NT2/D1 (cell line): ENCODE results near the gene IER5.
A peak's percentile ranks its signal among the peaks of the same experiment; 100 is the strongest.

ENCODE experiments used
- DNase-seq: peaks from one replicate; pipeline ENCODE4 v3.0.0-alpha.2; 2011; ENCODE audit warnings: low read depth, low spot score
- H3K27me3 ChIP-seq: 2 replicates; pipeline ENCODE4 v1.6.0; 2011; ENCODE audit warnings: mild to moderate bottlenecking; ENCODE audit not compliant: insufficient read length, insufficient read depth
- H3K36me3 ChIP-seq: 2 replicates; pipeline ENCODE4 v1.6.1; 2011; ENCODE audit warnings: mild to moderate bottlenecking, low read length, mixed read lengths; ENCODE audit not compliant: insufficient read depth, insufficient read length
- H3K4me1 ChIP-seq: 2 replicates; pipeline ENCODE4 v1.5.1; 2011; ENCODE audit not compliant: insufficient read depth, insufficient read length
- H3K4me3 ChIP-seq: 2 replicates; pipeline ENCODE4 v1.5.1; 2011; ENCODE audit warnings: low read depth; ENCODE audit not compliant: insufficient read length
- H3K9ac ChIP-seq: 2 replicates; pipeline ENCODE4 v1.6.0; 2011; ENCODE audit warnings: low read depth; ENCODE audit not compliant: insufficient read length
- H3K9me3 ChIP-seq: 2 replicates; pipeline ENCODE4 v1.5.1; 2011; ENCODE audit warnings: mild to moderate bottlenecking, low read length; ENCODE audit not compliant: insufficient read depth
- SUZ12 ChIP-seq: IDR thresholded peaks from 2 replicates; pipeline ENCODE4 v1.6.1; 2011; ENCODE audit not compliant: insufficient read length, insufficient read depth; ENCODE audit errors: extremely low read depth
- YY1 ChIP-seq: IDR thresholded peaks from 2 replicates; pipeline ENCODE4 v1.6.1; 2011; ENCODE audit not compliant: insufficient read length, insufficient read depth
- ZNF274 ChIP-seq: IDR thresholded peaks from 2 replicates; pipeline ENCODE4 v1.6.1; 2011; ENCODE audit warnings: mild to moderate bottlenecking, low read depth, low read length

Gene IER5

DNA sequence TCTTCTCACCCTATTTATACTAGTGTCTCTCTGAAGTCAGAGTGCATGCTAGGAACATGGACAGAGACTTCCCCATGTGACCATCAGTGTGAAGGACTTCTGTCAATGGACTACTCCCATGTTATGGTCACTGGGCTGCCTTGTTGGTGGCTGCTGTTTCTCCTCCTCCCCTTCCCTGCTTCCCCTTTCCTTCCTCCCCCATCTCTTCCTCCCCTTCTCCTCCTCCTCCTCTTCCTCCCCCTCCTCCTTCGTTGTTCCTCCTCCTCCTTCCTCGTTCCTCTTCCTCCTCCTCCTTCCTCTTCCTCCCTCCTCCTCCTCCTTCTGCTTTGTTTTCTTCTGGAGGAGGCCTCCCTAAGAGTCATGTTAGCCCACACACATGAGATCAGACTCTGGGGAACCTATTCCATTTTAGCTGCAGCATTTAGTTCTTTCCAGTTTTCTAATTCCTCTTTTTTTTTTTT is 35.8 kb downstream of the IER5 start:
- Histone ChIP-seq H3K27me3 (no peaks in the 10 kb centered on the region), H3K4me3 (no peak overlapping the region), H3K9ac (no peak overlapping the region), H3K4me1 (peaks cover 28% of the 10 kb centered on the region), H3K9me3 (no peaks in the 10 kb centered on the region), H3K36me3 (no peaks in the 10 kb centered on the region)
- DNase-seq: no peak
- TF ChIP-seq YY1: no peak
- TF ChIP-seq SUZ12: no peak
- no peak for TF ChIP-seq ZNF274

DNA sequence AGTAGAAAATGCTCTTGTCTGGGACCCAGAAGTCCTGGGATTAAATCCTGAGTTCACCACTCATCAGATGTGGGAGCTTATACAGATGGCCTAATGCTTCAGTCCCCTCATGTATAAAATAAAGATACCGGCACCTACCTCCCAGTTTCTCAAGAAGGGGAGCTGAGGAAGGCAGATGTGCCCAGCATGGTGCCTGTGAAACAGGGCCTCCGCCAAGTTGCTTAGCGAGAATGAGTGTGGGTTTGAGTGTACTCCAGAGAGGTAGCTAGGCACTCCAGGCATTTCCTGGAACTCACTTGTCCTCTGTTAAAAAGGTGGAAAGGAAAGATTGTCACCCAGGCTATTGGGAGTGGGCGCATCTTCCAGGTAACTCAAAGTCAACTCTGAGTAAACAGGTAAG is 37.8 kb downstream of the IER5 start:
- no peak for DNase-seq

GRCh38 chr1:181126871-181127587 is 38.5 kb downstream of the IER5 start:
- no peak overlapping the region for H3K9ac ChIP-seq
- peaks cover 35% of the 10 kb centered on the region for H3K4me1 ChIP-seq
- no peaks in the 10 kb centered on the region for H3K9me3 ChIP-seq
- H3K27me3 ChIP-seq: no peaks in the 10 kb centered on the region
- TF ChIP-seq ZNF274: no peak
- no peak for TF ChIP-seq YY1
- TF ChIP-seq SUZ12: no peak
- H3K36me3 ChIP-seq: no peaks in the 10 kb centered on the region
- H3K4me3 ChIP-seq: no peak overlapping the region
- no peak for DNase-seq

More for the DNA sequence above, 37.8 kb downstream of the IER5 start:
- no peak for TF ChIP-seq ZNF274
- no peak for TF ChIP-seq SUZ12
- TF ChIP-seq YY1: no peak
- Histone ChIP-seq H3K27me3 (no peaks in the 10 kb centered on the region), H3K4me1 (peaks cover 33% of the 10 kb centered on the region), H3K36me3 (no peaks in the 10 kb centered on the region), H3K9me3 (no peaks in the 10 kb centered on the region), H3K4me3 (no peak overlapping the region), H3K9ac (no peak overlapping the region)

DNA sequence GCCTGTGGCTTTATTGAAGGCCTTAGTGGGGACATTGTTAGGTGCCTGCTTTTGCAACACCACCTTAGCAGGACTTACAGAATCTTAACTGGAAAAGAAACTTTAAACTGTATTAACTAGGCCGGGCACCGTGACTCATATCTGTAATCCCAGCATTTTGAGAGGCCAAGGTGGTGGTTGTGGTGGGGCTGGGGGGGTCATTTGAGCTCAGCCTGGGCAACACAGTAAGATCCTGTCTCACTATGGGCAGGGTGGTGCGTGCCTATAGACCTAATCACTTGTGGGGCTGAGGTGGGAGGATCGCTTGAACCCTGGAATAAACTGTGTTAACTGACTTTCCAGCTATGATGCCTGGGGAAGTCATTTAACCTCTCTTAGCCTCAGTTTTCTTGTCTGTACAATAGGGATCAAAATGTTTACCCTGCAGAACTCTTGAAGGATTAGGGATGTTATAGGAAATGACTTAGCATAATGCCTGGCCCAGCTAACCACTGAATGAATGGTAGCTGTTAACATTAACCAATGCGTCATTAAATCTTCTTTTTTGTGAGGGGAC is 39.5 kb downstream of the IER5 start:
- TF ChIP-seq ZNF274 (no peak), SUZ12 (no peak), YY1 (no peak)
- Histone ChIP-seq H3K4me3 (no peak overlapping the region), H3K4me1 (peaks cover 35% of the 10 kb centered on the region), H3K9ac (no peak overlapping the region), H3K27me3 (no peaks in the 10 kb centered on the region), H3K36me3 (no peaks in the 10 kb centered on the region), H3K9me3 (no peaks in the 10 kb centered on the region)
- no peak for DNase-seq

GRCh38 chr1:181128592-181129497 is 40.3 kb downstream of the IER5 start:
- no peaks in the 10 kb centered on the region for H3K36me3 ChIP-seq
- no peaks in the 10 kb centered on the region for H3K27me3 ChIP-seq
- H3K4me3 ChIP-seq: no peak overlapping the region
- peaks cover 40% of the 10 kb centered on the region for H3K4me1 ChIP-seq
- H3K9me3 ChIP-seq: no peaks in the 10 kb centered on the region
- TF ChIP-seq YY1: no peak
- H3K9ac ChIP-seq: peak overlapping the region; percentile 59
- no peak for DNase-seq

DNA sequence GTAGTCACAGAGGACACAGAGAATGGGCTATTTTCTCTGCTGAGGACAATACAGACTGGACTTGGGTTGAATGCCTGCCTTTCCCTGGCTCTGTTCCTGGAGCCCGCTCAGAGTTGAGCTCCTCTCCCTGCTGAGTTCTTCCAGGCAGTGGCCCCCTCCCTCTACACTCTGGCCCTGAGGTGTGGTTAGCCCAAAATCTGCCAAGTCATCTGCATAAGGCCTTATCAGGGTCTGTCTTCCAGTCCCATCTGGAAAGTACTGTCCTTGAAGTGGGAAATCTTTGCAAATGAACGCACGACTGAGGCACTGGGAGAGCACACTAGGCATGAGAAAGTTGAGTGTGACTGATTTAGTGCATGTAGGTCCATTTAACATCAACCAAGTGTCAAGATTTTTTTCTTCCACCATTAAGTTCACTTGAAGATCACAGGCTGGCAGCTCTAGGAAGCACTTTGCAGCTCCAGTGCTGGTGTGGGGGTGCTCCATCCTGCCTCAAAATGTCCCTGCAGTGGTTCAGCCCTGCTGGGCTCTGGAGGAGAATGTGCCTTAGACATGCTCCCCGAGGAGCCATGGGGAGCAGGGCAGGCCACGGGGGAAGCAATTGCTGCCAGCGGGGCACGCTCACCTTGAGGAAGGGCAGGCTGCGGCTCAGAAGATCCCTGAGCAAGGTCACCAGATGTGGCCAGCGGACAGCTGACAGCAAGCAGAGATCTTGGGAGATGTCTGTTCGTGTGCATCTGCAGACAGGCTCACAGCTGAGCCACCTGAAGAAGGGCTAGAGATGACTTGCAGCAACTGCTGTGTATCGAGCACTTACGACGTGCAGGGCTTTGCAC is 41.5 kb downstream of the IER5 start:
- H3K9ac ChIP-seq: peak overlapping the region; percentile 7
- no peaks in the 10 kb centered on the region for H3K36me3 ChIP-seq
- no peak overlapping the region for H3K4me3 ChIP-seq
- H3K4me1 ChIP-seq: peaks cover 44% of the 10 kb centered on the region
- no peak for DNase-seq
- no peaks in the 10 kb centered on the region for H3K9me3 ChIP-seq
- no peaks in the 10 kb centered on the region for H3K27me3 ChIP-seq
- TF ChIP-seq SUZ12: no peak
- TF ChIP-seq YY1: no peak
